NB4 (cell line): ENCODE measurements around the gene DHRS11.

Experiments
- DNase-seq: peaks from one replicate; pipeline ENCODE4 v3.0.0; 2010; ENCODE audit warnings: low read depth
- H3K4me3 ChIP-seq: one replicate; pipeline ENCODE4 v1.5.1; 2011; ENCODE audit warnings: mild to moderate bottlenecking, low read depth, low read length, moderate library complexity
- MYC ChIP-seq: IDR thresholded peaks from 2 replicates; pipeline ENCODE4 v1.6.1; 2011; ENCODE audit warnings: low read depth, low read length
- POLR2A ChIP-seq: IDR thresholded peaks from 2 replicates; pipeline ENCODE4 v1.6.1; 2011; ENCODE audit warnings: mild to moderate bottlenecking; ENCODE audit not compliant: insufficient read length; ENCODE audit errors: extremely low read depth
- TF ChIP-seq, protein P1 (sequence below): IDR thresholded peaks from one replicate; pipeline ENCODE4 v1.5.1; 2012; ENCODE audit warnings: low read depth, low read length
- TF ChIP-seq, protein P2 (sequence below): IDR thresholded peaks from 2 replicates; pipeline ENCODE4 v1.6.1; 2011; ENCODE audit warnings: low read depth, low read length

Gene DHRS11

DNA sequence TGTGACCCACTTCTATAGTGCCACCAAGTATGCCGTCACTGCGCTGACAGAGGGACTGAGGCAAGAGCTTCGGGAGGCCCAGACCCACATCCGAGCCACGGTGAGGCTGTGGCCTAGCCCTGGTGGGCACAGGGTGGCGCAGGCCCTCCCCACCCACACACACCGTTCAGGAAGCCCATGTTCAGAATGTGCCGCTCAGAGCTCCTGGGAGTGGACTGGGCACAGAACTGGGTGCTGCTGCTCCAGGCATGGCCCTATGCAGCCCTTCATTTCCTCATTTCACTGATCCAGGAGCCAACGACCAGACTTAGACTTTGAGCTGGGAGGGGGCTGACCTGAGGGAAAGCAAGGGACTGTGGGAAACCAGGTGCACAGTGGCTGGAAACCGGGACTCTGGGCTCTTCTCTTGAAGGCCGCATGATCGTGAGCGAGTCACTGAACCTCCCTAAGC lies 7.3 kb downstream of the DHRS11 start:
- TF ChIP-seq POLR2A = no peak
- no peak for TF ChIP-seq MYC
- TF ChIP-seq, protein P1, sequence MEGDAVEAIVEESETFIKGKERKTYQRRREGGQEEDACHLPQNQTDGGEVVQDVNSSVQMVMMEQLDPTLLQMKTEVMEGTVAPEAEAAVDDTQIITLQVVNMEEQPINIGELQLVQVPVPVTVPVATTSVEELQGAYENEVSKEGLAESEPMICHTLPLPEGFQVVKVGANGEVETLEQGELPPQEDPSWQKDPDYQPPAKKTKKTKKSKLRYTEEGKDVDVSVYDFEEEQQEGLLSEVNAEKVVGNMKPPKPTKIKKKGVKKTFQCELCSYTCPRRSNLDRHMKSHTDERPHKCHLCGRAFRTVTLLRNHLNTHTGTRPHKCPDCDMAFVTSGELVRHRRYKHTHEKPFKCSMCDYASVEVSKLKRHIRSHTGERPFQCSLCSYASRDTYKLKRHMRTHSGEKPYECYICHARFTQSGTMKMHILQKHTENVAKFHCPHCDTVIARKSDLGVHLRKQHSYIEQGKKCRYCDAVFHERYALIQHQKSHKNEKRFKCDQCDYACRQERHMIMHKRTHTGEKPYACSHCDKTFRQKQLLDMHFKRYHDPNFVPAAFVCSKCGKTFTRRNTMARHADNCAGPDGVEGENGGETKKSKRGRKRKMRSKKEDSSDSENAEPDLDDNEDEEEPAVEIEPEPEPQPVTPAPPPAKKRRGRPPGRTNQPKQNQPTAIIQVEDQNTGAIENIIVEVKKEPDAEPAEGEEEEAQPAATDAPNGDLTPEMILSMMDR = no peak
- TF ChIP-seq, protein P2, sequence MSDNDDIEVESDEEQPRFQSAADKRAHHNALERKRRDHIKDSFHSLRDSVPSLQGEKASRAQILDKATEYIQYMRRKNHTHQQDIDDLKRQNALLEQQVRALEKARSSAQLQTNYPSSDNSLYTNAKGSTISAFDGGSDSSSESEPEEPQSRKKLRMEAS = no peak
- DNase-seq = no peak
- no peak overlapping the region for H3K4me3 ChIP-seq

DNA sequence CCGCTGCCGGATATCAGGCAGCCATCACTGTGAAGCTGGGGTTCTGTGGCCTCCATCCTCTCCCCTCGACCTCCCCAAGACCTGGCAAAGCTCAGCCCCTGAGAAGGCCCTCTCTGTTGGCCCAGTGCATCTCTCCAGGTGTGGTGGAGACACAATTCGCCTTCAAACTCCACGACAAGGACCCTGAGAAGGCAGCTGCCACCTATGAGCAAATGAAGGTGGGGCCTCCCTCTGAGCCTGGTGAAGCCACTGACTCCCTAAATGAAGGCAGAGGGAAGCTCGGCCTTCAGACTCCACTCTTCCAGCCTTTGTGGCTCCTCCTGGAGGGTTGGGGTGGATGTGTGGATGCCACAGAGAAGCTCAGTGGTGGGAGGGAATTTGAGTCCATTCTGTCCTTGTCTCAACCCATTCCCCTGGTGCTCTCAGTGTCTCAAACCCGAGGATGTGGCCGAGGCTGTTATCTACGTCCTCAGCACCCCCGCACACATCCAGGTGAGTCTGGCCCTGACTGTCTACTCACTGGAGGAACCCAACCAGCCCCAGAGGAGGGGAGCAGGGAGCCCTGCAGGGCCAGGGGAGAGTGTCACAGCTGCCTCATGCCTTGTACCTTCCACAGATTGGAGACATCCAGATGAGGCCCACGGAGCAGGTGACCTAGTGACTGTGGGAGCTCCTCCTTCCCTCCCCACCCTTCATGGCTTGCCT lies 8.0 kb downstream of the DHRS11 start:
- H3K4me3 ChIP-seq = no peak overlapping the region
- no peak for DNase-seq
- TF ChIP-seq MYC = no peak
- TF ChIP-seq, protein P2 = no peak

DNA sequence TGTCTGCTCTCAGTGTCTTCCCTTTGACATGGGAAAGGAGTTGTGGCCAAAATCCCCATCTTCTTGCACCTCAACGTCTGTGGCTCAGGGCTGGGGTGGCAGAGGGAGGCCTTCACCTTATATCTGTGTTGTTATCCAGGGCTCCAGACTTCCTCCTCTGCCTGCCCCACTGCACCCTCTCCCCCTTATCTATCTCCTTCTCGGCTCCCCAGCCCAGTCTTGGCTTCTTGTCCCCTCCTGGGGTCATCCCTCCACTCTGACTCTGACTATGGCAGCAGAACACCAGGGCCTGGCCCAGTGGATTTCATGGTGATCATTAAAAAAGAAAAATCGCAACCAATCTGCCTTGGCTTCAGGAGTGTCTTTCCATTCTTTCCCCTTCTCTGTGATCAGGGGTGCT lies 8.8 kb downstream of the DHRS11 start:
- DNase-seq = no peak
- no peak for TF ChIP-seq POLR2A
- TF ChIP-seq, protein P2 = no peak
- TF ChIP-seq, protein P1 = no peak
- TF ChIP-seq MYC = no peak
- H3K4me3 ChIP-seq = peak overlapping the region; percentile 83

DNA sequence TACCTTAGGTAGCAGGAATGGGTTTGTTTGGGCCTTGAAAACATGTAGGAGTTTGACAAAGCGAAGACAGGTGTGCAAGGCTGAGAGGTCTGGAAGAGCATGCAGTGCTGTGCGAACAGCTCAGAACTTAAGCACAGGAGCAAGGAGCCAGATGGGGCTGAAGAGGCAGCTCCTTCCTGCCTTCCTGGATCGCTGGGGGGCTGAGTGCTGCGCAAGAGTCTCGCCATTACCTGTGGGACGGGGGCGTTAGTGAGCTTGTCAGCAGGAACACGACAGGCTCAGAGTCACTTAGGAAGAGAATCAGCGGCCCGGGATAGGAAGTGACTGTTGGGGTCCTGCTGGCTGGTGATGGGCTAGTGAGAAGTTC lies 9.2 kb downstream of the DHRS11 start:
- peak overlapping the region; percentile 83 for H3K4me3 ChIP-seq
- DNase-seq = no peak
- TF ChIP-seq, protein P2 = no peak

DNA sequence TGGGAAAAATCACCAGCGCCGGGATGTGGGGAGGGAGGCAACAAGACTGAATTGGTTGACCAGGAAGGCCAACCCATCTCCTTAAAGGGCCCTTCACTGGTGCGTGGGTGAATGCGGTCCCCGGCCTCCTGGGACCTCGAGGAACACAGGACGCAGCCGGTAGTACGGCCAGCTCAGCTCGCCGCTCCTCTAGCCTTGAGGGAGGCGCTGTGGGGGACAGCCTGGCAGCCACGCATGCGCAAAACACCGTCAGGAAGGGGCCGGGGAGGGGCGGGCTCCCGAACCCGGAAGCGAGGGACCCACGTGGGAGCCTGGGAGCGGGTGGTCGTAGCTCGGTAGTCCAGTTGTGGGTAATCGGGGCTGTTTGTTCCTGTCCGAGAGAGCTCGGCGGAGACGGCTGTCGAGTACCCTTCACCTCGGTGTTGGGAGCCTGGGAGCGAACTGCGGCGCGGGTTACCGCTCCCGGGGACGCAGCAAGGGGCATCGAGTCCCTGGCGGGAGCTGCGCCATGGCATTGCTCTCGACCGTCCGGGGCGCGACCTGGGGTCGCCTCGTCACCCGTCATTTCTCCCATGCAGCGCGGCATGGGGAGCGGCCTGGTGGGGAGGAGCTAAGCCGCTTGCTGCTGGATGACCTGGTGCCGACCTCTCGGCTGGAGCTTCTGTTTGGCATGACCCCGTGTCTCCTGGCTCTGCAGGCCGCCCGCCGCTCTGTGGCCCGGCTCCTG lies 9.8 kb downstream of the DHRS11 start, which contains the start of gene MRM1:
TSS of gene MRM1 (plus strand) at position 281 of the 727 bp plus-strand sequence. CDS start at position 509, 228 bp downstream.
- TF ChIP-seq, protein P2 = peak; percentile 97
- TF ChIP-seq MYC (peak; percentile 99), POLR2A (peak; percentile 84)
- TF ChIP-seq, protein P1 = peak; percentile 15
- H3K4me3 ChIP-seq = peak within 1 kb of the TSS; percentile 83

DNA sequence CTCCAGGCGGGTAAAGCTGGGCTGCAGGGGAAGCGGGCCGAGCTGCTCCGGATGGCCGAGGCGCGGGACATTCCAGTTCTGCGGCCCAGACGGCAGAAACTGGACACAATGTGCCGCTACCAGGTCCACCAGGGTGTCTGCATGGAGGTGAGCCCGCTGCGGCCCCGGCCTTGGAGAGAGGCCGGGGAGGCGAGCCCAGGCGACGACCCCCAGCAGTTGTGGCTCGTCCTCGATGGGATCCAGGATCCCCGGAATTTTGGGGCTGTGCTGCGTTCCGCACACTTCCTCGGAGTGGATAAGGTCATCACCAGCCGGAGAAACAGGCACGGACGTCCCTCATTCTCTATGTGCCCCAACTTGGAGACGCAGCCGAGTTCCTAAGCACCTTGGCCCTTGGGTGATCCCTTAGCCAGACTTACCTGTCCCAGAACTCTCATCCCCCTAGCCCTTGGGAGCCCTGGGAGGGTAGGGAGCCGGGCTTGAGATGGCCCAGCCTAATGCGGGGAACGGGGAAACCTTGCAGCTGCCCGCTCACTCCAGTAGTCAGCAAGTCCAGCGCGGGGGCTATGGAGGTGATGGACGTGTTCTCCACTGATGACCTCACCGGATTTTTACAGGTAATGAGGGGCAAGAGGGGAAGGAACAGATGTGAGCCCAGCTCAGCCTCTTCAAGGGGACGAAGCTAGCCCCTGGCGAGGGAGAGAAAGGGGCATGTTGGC lies 10.5 kb downstream of the DHRS11 start:
- peak overlapping the region; percentile 83 for H3K4me3 ChIP-seq
- DNase-seq = peak; percentile 42
- TF ChIP-seq, protein P2 = no peak
- TF ChIP-seq MYC = no peak
- TF ChIP-seq, protein P1 = no peak
- TF ChIP-seq POLR2A = no peak

More for the DNA sequence above, 9.8 kb downstream of the DHRS11 start, which contains the start of gene MRM1:
- peak; percentile 97 for DNase-seq
